OCI-M2 (cell line): ENCODE results near the gene GOLM1.

Experiments
- DNase-seq: peaks from one replicate; lab custom pipeline; 2025; ENCODE audit not compliant: unreplicated experiment; lab: John Stamatoyannopoulos, UW

Gene GOLM1

GRCh38 chr9:86046930-86047341 is 52.4 kb downstream of the GOLM1 start:
- DNase-seq, result no peak

DNA sequence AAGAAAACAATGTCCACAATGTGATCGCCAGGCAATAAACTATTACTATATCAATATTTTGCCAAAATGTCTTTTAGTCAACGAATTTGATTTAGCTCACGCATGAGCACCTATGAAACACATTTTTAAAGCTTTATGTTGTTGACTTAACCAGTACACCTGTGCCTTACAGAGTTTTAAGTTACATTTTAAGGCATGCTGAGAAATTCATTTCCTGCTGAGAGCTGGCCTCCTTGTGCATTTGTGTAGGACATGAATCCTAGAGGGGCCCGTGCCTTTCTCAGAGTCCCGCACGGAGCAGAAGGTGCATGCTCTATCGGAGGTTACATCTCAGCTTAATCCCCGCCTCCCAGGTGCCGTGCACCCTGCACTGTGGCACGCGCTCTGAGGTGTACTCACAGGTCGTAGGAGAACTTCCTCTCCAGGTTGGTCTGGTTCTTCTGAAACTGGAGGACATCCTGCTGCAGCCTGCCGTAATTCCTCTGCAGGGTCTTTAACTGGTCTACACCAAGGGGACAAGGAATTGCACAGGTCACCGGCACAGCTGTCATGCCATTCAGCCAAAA is 53.2 kb downstream of the GOLM1 start:
- no peak for DNase-seq

DNA sequence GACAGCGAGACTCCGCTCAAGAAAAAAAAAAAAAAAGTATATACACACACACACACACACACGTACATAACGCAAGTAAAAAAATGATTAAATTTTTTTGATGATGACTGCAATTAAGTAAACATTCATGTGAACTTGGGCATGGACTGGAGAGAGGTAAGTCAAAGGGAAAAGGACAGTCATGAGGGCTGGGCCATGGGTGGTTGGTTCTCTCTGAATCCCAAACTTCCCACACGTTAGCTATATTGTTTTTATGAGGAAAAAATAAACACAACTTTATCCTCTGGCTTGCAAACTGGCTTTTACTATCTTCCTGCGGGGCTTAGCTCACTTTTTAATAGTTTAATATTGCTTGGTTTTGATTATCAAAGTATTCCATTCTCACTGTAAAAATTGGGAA is 53.7 kb downstream of the GOLM1 start:
- DNase-seq, result no peak

GRCh38 chr9:86043999-86044398 is 55.4 kb downstream of the GOLM1 start:
- DNase-seq, result no peak

- no peak for DNase-seq
Measured at GRCh38 chr9:86043586-86043985, 55.8 kb downstream of the GOLM1 start.

GRCh38 chr9:86042199-86042978 is 57.0 kb downstream of the GOLM1 start:
- no peak for DNase-seq

GRCh38 chr9:86041311-86041741 is 58.0 kb downstream of the GOLM1 start:
- no peak for DNase-seq

- DNase-seq, result no peak
Measured at GRCh38 chr9:86040861-86041155, 58.5 kb downstream of the GOLM1 start.

DNA sequence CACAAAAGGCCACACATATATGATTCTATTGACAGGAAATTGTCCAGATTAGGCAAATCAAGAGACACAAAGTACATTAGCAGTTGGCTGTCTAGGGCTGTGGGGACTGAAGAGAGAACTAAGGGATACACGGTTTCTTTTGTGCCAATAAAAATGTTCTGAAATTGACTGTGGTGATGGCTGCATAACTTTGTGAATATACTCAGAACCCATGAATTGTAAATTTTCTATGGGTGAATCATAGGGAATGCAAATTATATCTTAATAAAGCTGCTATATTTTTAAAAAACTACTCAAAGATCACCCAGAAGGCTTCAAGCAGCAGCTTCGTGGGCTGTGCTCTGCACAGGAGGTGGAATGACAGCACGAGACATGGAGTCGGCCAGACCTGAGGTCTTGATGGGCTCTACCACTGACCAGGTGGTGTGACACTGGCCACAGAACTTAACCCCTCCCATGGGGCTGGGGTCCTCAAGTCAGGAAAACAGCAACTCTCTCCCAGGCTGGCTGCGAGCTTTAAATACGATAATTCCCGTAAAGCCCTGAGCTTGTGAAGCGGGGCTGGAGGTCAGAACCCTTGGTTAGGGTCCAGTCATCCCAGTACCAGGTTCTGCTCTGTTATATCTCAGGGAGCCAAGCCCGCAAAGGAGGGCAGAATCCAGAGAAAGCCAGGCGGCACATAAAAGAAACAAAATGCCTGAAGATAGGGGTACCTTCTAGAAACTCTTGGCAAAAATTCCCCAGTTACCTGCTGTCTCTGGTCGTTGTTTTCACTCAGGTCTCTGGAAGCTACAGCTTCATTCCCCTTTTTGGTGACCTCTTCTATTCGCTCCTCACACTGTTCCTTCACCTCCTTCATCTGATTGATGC is 59.1 kb downstream of the GOLM1 start:
- DNase-seq, result no peak

- no peak for DNase-seq
Measured at GRCh38 chr9:86036555-86036954, 62.8 kb downstream of the GOLM1 start.

GRCh38 chr9:86035827-86036440 is 63.4 kb downstream of the GOLM1 start:
- DNase-seq, result no peak

DNA sequence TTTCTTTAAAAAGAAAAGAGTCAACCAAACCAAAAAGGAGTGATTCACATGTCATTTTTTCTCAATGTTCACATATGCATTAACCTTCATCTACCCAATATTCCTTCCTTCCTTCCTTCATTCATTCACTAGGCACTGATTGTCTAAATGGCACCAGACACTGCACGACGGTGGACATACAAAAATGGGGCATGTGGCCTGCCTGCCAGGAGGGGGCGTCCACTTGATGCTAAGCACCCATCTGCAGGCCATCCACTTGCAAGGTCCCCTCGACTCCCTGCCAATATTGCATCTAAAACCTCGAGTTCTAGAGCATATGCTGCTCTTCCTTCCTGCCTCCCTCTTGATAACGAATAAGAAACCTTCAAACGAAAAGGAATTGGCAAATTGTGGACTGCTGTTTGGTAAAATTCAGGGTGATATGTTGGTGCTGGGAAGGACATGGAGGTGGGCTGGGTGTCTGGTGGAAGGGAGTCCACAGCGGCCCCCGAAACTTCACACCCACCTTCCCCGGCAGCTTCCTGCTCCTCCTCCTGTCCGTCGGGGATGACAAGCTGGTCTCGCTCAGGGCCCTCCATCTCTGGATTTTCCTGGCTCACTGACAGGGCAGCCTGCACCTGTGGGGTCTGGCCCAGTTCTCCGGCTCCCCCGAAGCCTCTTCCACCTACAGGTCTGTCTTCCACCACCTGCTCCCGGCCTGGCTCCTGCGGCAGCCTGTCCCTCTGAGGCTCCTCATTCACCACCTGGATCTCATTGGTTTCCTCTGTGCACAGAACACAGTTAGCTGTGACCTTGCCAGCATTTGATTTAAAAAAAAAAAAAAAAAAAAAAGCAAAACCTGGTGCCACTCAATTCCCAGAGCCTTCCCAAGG is 64.3 kb downstream of the GOLM1 start:
- DNase-seq, result no peak

DNA sequence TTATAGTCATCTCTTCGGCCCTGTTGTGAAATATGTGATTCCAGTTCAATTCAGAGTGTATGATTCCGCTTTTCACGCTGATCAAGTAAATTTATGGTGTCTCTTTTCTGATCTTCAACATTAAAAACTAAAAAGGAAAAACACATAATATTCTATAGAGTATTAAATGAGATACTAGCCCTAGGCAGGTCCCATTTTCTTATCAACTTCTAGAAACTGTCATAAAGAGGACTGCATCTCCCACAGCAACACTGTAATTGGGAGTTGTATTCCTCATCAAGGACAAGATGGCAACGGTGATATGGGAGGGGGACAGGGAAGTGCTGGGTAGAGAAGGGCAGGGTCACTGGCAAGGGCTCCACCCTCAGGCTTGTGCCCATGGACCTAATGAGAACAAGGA is 71.6 kb downstream of the GOLM1 start:
- DNase-seq, result no peak

- DNase-seq, result no peak
Measured at GRCh38 chr9:86022687-86023266, 76.6 kb downstream of the GOLM1 start.

DNA sequence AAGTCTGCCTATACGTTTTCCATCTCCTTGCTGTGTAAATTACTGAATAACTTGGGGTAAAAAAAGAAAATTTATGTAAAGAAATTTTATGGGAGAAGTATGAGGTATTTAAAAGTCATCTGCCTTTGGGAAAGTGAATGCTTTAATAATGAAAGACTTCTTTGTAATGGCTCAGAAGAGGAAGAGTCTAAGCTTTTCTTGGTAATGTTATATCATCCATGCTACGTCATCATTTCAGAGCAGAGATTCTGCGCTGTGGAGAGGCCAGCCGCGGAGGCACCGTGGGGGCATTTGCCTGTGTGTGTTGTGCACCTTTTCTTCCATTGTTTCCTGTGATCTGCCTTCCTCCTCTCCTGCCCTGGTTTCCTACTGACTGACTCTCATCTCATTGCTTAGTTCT is 78.2 kb downstream of the GOLM1 start:
- DNase-seq, result no peak

- DNase-seq, result no peak
Measured at GRCh38 chr9:86020731-86021130, 78.6 kb downstream of the GOLM1 start.

DNA sequence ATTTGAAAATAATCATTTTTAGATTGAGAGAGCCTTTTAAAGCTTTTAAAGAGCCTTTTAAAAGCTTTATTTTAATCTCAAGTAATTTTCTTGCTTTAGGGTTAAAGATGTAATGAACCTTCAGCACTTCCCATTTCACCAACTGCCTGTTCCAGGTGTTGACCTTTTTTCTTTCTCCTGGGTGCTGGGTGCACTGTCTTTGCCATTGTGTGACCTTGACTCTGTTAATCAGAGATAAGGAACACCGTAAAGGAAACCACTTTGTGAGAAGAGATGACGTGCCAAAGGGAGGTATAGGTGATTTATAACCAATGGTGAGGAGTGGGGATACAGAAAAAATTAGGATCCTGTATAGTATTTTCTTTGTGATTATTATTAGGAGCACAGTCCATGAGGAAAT is 90.2 kb downstream of the GOLM1 start:
- no peak for DNase-seq

GRCh38 chr9:86005253-86005775 is 94.0 kb downstream of the GOLM1 start:
- DNase-seq, result no peak

DNA sequence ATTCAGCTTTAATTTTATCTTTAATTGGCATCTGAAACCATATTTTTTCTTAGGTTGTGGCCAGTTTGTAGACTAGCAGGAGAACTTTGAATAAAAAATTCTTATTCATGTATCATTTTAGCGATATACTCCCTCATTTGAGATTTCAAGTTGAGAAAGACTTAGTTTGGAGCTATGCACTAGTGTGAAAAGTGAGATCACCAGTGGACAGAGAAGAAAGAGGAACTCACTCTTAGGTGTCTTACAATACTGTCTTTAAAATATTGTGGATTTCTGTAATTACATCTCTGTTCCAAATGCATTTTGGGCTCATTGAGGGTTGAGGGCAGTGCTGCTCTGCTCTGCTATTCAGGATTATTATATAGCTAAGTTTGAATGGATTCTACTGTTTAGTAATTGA is 103.8 kb downstream of the GOLM1 start:
- DNase-seq, result no peak

DNA sequence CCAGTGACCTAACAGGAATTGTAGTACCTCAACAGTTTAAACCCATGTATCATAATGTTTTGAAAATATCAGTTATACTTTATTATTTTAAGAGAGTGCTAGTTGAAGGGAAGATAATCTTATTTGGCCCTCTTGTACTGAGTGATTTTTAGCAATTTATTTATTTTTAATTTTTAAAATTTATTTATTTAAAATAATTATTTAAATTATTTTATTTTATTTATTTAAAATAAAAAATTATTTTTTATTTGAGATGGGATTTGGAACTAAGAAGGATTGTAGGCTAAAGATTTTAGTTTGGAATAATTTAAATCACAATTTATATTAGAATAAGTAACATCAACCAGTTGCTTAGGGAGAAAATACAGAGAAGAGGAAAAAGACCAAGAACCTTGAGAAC is 104.3 kb downstream of the GOLM1 start:
- no peak for DNase-seq
